Measurements from ENCODE around the gene TMC5. TPM values are rescaled to one million over a fixed set of nuclear protein-coding genes. Genes with fewer than 3 reads are reported as not detected.

Gene TMC5
- total RNA-seq, 1 experiment from 2014 or later: 1.2 TPM

DNA sequence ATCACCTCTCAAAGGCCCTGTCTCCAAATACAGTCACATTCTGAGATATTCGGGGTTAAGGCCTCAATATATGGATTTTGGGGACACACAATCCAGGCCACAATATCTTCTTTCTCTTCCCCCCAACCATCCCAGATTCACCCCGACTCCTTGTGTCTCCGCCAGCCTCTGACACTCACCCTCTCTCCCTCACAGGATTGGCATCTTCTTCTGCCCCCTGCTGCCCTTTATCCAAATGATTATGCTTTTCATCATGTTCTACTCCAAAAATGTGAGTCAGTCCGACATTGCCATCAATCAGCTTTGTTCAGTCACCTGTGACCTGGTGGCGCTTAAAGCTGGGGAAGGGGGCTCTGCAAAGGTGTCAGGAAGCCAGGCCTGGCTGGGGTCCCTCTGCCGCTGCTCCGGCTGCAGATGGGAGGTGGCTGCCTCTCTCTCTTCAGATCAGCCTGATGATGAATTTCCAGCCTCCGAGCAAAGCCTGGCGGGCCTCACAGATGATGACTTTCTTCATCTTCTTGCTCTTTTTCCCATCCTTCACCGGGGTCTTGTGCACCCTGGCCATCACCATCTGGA, 69.2 kb downstream of the TMC5 start:
- no peak overlapping the region for H2AFZ ChIP-seq (ENCODE audit: low read length)
- H3K18ac ChIP-seq (ENCODE audit: insufficient read length, low read depth, low read length): no peak overlapping the region
- H2BK5ac ChIP-seq (ENCODE audit: insufficient read length, low read length): no peak overlapping the region
- Mint-ChIP-seq H3K27ac (no peak overlapping the region; a peak in 1 of 7 replicates), H3K9me3 (peaks cover 4 to 11% of the 10 kb centered on the region in 2 experiments; a peak in 3 of 5 replicates), H3K27me3 (ENCODE audit: low read depth) (peaks cover 3% of the 10 kb centered on the region), H3K36me3 (ENCODE audit: insufficient read depth in 1 of 3, low read depth in 3 of 3) (peaks cover 0 to 18% (median 9%) of the 10 kb centered on the region in 3 experiments), H3K4me3 (no peak overlapping the region), H3K4me1 (peaks cover 23 to 33% of the 10 kb centered on the region in 2 experiments)
- H2BK120ac ChIP-seq (ENCODE audit: low read depth, low read length, poor library complexity, severe bottlenecking): no peak overlapping the region
- H2BK15ac ChIP-seq (ENCODE audit: low read depth, low read length): no peak overlapping the region
- H3K4ac ChIP-seq (ENCODE audit: low read depth, low read length): no peak overlapping the region
- no peaks in the 10 kb centered on the region for H3K23me2 ChIP-seq (ENCODE audit: insufficient read length, low read depth, low read length, poor library complexity, severe bottlenecking)
- H3T11ph ChIP-seq (ENCODE audit: low read length): no peak overlapping the region
- H3K23ac ChIP-seq (ENCODE audit: insufficient read length, low read depth, low read length): no peak overlapping the region
- H4K20me1 ChIP-seq (ENCODE audit: control insufficient read depth, insufficient read depth, insufficient read length): no peaks in the 10 kb centered on the region
- H2AK5ac ChIP-seq (ENCODE audit: insufficient read length, low read length): no peak overlapping the region
- H4K91ac ChIP-seq (ENCODE audit: insufficient read length, low read depth, low read length): no peak overlapping the region
- no peak overlapping the region for H3K27ac ChIP-seq (ENCODE audit: insufficient read length, low read depth, low read length)
- H3K14ac ChIP-seq (ENCODE audit: insufficient read depth, low read length): no peak overlapping the region
- peaks cover 10% of the 10 kb centered on the region; the same call in 1 of the 2 replicates for H3K4me1 ChIP-seq (ENCODE audit: insufficient read depth, low read length)
- H4K8ac ChIP-seq (replicated peaks; ENCODE audit: insufficient read length, low read depth, low read length): no peak overlapping the region
- no peak overlapping the region for H4K5ac ChIP-seq (ENCODE audit: insufficient read length, low read depth, low read length)
- TF ChIP-seq, protein P1, sequence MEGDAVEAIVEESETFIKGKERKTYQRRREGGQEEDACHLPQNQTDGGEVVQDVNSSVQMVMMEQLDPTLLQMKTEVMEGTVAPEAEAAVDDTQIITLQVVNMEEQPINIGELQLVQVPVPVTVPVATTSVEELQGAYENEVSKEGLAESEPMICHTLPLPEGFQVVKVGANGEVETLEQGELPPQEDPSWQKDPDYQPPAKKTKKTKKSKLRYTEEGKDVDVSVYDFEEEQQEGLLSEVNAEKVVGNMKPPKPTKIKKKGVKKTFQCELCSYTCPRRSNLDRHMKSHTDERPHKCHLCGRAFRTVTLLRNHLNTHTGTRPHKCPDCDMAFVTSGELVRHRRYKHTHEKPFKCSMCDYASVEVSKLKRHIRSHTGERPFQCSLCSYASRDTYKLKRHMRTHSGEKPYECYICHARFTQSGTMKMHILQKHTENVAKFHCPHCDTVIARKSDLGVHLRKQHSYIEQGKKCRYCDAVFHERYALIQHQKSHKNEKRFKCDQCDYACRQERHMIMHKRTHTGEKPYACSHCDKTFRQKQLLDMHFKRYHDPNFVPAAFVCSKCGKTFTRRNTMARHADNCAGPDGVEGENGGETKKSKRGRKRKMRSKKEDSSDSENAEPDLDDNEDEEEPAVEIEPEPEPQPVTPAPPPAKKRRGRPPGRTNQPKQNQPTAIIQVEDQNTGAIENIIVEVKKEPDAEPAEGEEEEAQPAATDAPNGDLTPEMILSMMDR (conservative IDR thresholded peaks at IDR 0.05): no peak
- H2BK12ac ChIP-seq (ENCODE audit: insufficient read length, low read depth, low read length): no peak overlapping the region
- WGBS (ENCODE audit: extremely low coverage, insufficient read length, low lambda C conversion rate): no CpG with 5 or more reads among the region's 10 CpGs
- no peaks in the 10 kb centered on the region for H3K27me3 ChIP-seq (ENCODE audit: insufficient read depth, low read length)
- no peak overlapping the region for H3K56ac ChIP-seq (ENCODE audit: insufficient read length, low read depth, low read length)
- no peak for DNase-seq
- no peaks in the 10 kb centered on the region for H3K9me3 ChIP-seq (ENCODE audit: control insufficient read depth, low read depth, low read length)
- no peak overlapping the region for H2BK20ac ChIP-seq (ENCODE audit: low read depth, low read length, poor library complexity, severe bottlenecking)
- no peaks in the 10 kb centered on the region for H3K79me2 ChIP-seq (ENCODE audit: insufficient read depth, low read length)
- no peak overlapping the region for H3K9ac ChIP-seq (ENCODE audit: extremely low read depth, insufficient read length, low read length)
- no peaks in the 10 kb centered on the region for H3K79me1 ChIP-seq (ENCODE audit: insufficient read depth, low read depth, low read length, poor library complexity, severe bottlenecking)
- no peak overlapping the region for H3K4me2 ChIP-seq (ENCODE audit: insufficient read depth, insufficient read length, low read length)
